Psoas muscle (tissue), 8 donors: Measurements from ENCODE around the gene MTHFSD. TPM values are rescaled to one million over a fixed set of nuclear protein-coding genes. Genes with fewer than 3 reads are reported as not detected.

ENCODE experiments used
- ATAC-seq, 4 donors: fragments of 200-7000 bp; cut with Tn5 transposase; one replicate each; pipeline ENCODE4 v1.9.1; 2020; ENCODE audit warnings: moderate library complexity in 3 of 4, mild to moderate bottlenecking in 2 of 4
- DNase-seq, 2 donors: peaks; one replicate each; pipeline ENCODE4 v3.0.0-alpha.2; 2020
- H3K27ac ChIP-seq: fragments of 200-600 bp; one replicate; pipeline ENCODE4 v1.8.0; 2022
- H3K27me3 ChIP-seq, 3 donors: fragments of 200-600 bp in 1 of 3; one replicate each; pipeline versions ENCODE4 v1.6.1 to v1.8.0; 2013 to 2022; ENCODE audit warnings: low read length in 2 of 3, mild to moderate bottlenecking in 2 of 3, moderate library complexity in 1 of 3; ENCODE audit not compliant: insufficient read depth in 3 of 3
- H3K36me3 ChIP-seq, 2 donors: fragments of 200-600 bp in 1 of 2; one replicate each; pipeline versions ENCODE4 v1.6.1 to v1.8.0; 2013 to 2022; ENCODE audit warnings: low read depth in 1 of 2, mild to moderate bottlenecking in 1 of 2, moderate library complexity in 1 of 2; ENCODE audit not compliant: insufficient read depth in 1 of 2
- H3K4me1 ChIP-seq: fragments of 200-600 bp; one replicate; pipeline ENCODE4 v1.8.0; 2022
- H3K4me3 ChIP-seq: fragments of 200-600 bp; one replicate; pipeline ENCODE4 v1.8.0; 2022; ENCODE audit warnings: mild to moderate bottlenecking
- H3K9me3 ChIP-seq: fragments of 200-600 bp; one replicate; pipeline ENCODE4 v1.8.0; 2022
- WGBS, 3 donors: extraction: QIAGEN DNeasy Blood & Tissue Kit; methylation state at CpG; one replicate each; pipeline versions ENCODE4 v1.1.6 to v1.1.7; 2013; 5-methylcytosine and 5-hydroxymethylcytosine counted together
- intact Hi-C, 2 donors: fragments of 100-400 bp; cut with DNase I; formaldehyde crosslinking; loops; one replicate each; pipeline versions ENCODE4 v1.11.0 to v1.14.2; 2022
- polyA plus RNA-seq, 3 donors: library from polyadenylated mRNA; stranded (reverse); fragments of 200-250 nt; gene quantifications; one replicate each; pipeline ENCODE4 v1.2.3, GENCODE V29; 2013
- total RNA-seq, 4 donors: library from RNA; stranded (reverse); fragmentation: NEBNext Ultra II Directional in 2 of 4; extraction: Animal tissue kit (Norgen Biotek cat#: 25700) in 2 of 4; gene quantifications; one replicate each; pipeline versions ENCODE4 v1.2.1 to v1.2.4, GENCODE V29; 2021 to 2023
- TF ChIP-seq, protein P1 (sequence below): fragments of 200-600 bp; IDR thresholded peaks from one replicate; pipeline ENCODE4 v1.8.0; 2022; ENCODE audit warnings: antibody characterized with exemption
- donor health status: healthy with polysubstance abuse.
- donor health status: DM: no; HTN: no; CAD: no; lungs with moderate emphysema.
- donor health status: Bipolar disorder and iron deficiency.
- donor health status: healthy.
- donor health status: DM: yes; HTN: yes; CAD: no.
- donor health status: DM: no; HTN: no; CAD: no.
- donor health status: DM: no; HTN: no; CAD: no.
- donor health status: DM: yes; HTN: yes; CAD: no.

The MTHFSD gene
- total and polyA plus RNA-seq, 7 donors = 4.3 to 16.0 (median 8.1) TPM

DNA sequence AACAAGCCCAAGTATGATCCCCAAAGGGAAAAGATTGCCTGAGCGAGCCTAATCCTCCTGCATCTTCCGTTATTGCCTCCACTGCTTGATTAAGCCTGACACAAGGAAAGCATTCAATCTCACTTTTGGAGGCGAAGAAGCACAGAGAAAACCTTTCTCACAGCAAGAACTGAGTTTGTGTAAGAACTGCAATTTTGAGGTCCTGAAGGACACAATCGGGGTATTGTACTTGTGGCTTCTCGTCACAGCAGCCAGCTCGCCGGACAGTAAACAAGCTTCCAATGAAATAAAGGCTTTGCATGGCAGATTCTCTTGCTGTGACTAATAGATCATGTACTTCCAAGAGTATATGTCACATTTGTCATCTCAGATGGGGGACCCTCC lies 63.4 kb downstream of the MTHFSD start:
- Histone ChIP-seq H3K4me1 (no peaks in the 10 kb centered on the region), H3K27ac (no peak overlapping the region)
- TF ChIP-seq, protein P1, sequence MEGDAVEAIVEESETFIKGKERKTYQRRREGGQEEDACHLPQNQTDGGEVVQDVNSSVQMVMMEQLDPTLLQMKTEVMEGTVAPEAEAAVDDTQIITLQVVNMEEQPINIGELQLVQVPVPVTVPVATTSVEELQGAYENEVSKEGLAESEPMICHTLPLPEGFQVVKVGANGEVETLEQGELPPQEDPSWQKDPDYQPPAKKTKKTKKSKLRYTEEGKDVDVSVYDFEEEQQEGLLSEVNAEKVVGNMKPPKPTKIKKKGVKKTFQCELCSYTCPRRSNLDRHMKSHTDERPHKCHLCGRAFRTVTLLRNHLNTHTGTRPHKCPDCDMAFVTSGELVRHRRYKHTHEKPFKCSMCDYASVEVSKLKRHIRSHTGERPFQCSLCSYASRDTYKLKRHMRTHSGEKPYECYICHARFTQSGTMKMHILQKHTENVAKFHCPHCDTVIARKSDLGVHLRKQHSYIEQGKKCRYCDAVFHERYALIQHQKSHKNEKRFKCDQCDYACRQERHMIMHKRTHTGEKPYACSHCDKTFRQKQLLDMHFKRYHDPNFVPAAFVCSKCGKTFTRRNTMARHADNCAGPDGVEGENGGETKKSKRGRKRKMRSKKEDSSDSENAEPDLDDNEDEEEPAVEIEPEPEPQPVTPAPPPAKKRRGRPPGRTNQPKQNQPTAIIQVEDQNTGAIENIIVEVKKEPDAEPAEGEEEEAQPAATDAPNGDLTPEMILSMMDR = no peak

DNA sequence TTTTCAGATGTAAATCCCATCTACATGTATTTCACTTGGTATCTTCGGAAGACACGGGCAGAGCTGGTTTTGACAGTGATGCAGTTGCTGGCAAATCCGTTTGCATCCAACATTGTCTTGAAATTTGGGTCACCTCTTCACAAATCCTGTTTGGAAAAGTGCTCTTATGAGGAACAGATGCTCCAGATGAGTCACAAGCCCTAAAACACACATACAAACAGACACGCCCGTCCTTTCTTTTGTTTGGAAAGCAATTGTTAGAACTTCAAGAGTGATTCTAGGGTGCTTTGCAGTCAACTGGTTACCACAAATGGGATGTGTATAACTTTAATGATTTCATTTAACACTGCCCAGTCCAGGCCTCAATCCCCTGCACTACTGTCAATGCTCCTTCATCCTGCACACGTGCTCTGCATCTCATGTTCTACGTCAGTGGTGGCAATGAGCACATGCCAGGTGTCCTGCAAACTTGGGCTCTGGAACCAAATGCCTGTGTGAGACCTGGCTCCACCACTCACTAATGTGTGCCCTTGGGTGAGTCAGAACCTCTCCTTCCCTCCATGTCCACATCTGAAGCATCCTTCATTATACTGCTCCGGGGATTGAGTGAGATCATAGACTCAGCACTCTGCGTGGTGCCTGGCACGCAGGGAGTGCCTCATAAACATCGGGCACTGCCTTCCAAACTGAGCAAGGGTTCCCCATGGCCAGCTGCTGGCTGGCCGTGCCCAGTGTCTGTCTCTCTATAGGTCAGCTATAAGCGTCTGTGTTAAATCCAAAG lies 64.0 kb downstream of the MTHFSD start:
- Histone ChIP-seq H3K4me3 (no peak overlapping the region), H3K4me1 (no peaks in the 10 kb centered on the region), H3K36me3 (no peaks in the 10 kb centered on the region), H3K9me3 (no peaks in the 10 kb centered on the region), H3K27ac (no peak overlapping the region), H3K27me3 (peaks cover 14 to 95% (median 42%) of the 10 kb centered on the region in 3 donors)
- no peak for ATAC-seq
- WGBS, 3 donors = 67 to 73% (median 70%) methylated on average over 13 of the region's 13 CpGs
- no peak for DNase-seq
- intact Hi-C loops = no loop called here
- TF ChIP-seq, protein P1 = no peak

More for the DNA sequence above, 63.4 kb downstream of the MTHFSD start:
- intact Hi-C loops = no loop called here
- ATAC-seq (no peak), DNase-seq (no peak)
- Histone ChIP-seq H3K4me3 (no peak overlapping the region), H3K9me3 (no peaks in the 10 kb centered on the region), H3K27me3 (peaks cover 14 to 95% (median 47%) of the 10 kb centered on the region in 3 donors), H3K36me3 (no peaks in the 10 kb centered on the region)
- WGBS, 3 donors = 62 to 78% (median 65%) methylated on average over 7 of the region's 7 CpGs

DNA sequence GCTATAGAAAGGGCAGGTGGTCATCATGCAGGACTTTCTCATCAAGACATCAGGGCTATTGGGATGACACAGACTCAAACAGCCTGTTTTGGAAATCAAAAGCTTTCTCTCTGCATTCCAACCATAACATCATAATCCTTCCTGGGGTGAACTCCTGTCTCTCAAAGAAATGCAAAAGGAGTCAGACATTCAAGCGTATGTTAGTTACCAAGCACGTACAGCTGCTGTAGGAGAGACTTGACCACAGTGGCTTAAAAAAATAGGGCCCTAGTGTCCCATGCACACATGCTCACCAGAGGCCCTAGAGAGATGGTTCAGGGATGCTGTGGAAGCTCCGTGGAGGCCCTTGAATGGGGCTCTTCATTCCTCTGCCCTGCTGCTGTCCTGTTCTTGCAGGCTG lies 69.3 kb downstream of the MTHFSD start:
- H3K36me3 ChIP-seq = no peaks in the 10 kb centered on the region
- H3K27ac ChIP-seq = no peak overlapping the region
- peaks cover 10 to 89% (median 31%) of the 10 kb centered on the region in 3 donors for H3K27me3 ChIP-seq
- no peak overlapping the region for H3K4me3 ChIP-seq
- WGBS, 3 donors = 43 to 52% (median 50%) methylated on average over 2 to 3 of the region's 3 CpGs
- TF ChIP-seq, protein P1 = no peak
- DNase-seq = no peak
- ATAC-seq = no peak
- H3K9me3 ChIP-seq = peaks cover 6% of the 10 kb centered on the region
- intact Hi-C loops = no loop called here
- H3K4me1 ChIP-seq = no peaks in the 10 kb centered on the region

DNA sequence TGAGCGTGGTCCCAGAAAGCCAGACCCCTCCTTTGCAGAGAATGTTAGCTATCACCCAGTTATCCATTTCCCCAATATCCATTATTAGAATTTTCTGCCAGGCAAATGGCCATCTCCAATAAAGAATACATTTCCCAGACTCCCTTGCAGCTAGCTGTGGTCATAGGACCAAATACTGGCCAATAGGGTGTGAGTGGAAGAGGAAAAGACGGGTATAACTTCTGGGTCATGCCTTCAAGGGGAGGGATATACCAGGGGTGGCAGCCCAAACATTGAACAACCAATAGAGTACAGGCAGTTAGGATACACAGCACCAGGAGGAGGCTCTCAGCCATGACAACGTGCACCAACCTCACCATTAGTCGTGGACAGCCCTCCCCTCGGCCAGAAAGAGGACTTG lies 70.8 kb downstream of the MTHFSD start:
- DNase-seq = no peak
- 64 to 77% (median 69%) methylated on average over 5 of the region's 5 CpGs for WGBS, 3 donors
- Histone ChIP-seq H3K36me3 (no peaks in the 10 kb centered on the region), H3K27ac (no peak overlapping the region), H3K4me1 (no peaks in the 10 kb centered on the region), H3K4me3 (no peak overlapping the region), H3K27me3 (peaks cover 3 to 87% (median 31%) of the 10 kb centered on the region in 3 donors), H3K9me3 (peaks cover 6% of the 10 kb centered on the region)
- intact Hi-C loops = no loop called here
- no peak for ATAC-seq
- TF ChIP-seq, protein P1 = no peak

DNA sequence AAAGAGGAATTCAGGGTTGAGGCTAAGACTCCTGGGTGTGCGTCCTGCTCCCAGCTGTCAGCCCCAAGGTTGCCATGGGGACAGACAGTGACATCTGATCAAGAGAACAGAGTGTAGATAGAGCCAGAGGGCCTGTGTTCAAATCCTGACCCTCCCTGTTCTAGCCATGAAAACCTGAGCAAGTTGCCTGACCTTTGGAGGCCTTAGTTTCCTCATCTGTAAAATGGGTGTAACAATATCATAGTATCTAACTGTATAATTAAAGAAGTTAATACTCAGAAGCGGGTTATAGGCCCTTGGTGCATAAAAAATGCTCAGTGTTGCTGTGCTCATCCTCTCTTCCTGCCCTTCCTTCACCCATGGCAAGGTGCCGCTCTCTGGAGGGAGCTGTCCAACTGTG lies 73.4 kb downstream of the MTHFSD start:
- TF ChIP-seq, protein P1 = no peak
- 73 to 82% (median 78%) methylated on average over 3 of the region's 3 CpGs for WGBS, 3 donors
- Histone ChIP-seq H3K9me3 (peaks cover 6% of the 10 kb centered on the region), H3K27ac (no peak overlapping the region), H3K4me3 (no peak overlapping the region), H3K27me3 (peaks cover 8 to 89% (median 31%) of the 10 kb centered on the region in 3 donors), H3K36me3 (no peaks in the 10 kb centered on the region), H3K4me1 (no peaks in the 10 kb centered on the region)
- DNase-seq = no peak
- intact Hi-C loops = no loop called here
- no peak for ATAC-seq
